H1 (cell line): ENCODE measurements around the gene CTNNA3. TPM values are rescaled to one million over a fixed set of nuclear protein-coding genes. Genes with fewer than 3 reads are reported as not detected.

Source experiments
- BCL11A ChIP-seq, 2 experiments: IDR thresholded peaks; one replicate each; pipeline ENCODE4 v1.6.1; 2011; ENCODE audit warnings: low read depth in 2 of 2, low read length in 2 of 2, mild to moderate bottlenecking in 2 of 2
- CHD7 ChIP-seq: fragments of 300-600 bp; sonication (generic); IDR thresholded peaks from 2 replicates; pipeline ENCODE4 v1.7.1; 2012; ENCODE audit warnings: low read length, moderate library complexity, mild to moderate bottlenecking, inconsistent platforms; ENCODE audit not compliant: insufficient replicate concordance
- CREB1 ChIP-seq: IDR thresholded peaks from 2 replicates; pipeline ENCODE4 v1.6.1; 2012; ENCODE audit warnings: inconsistent platforms
- FOSL1 ChIP-seq: IDR thresholded peaks from 2 replicates; pipeline ENCODE4 v1.6.1; 2011; ENCODE audit warnings: mild to moderate bottlenecking, low read depth, low read length, moderate library complexity; ENCODE audit not compliant: insufficient read depth
- NANOG ChIP-seq: IDR thresholded peaks from 2 replicates; pipeline ENCODE4 v1.6.1; 2011; ENCODE audit warnings: low read length, low read depth, mild to moderate bottlenecking, inconsistent platforms; ENCODE audit not compliant: insufficient read depth, poor library complexity, severe bottlenecking
- POU5F1 ChIP-seq: IDR thresholded peaks from 2 replicates; pipeline ENCODE4 v1.6.1; 2011; ENCODE audit warnings: low read depth, mild to moderate bottlenecking, low read length, moderate library complexity
- RNF2 ChIP-seq: fragments of 200-900, 300-1000 bp; sonication (generic); IDR thresholded peaks from 2 replicates; pipeline ENCODE4 v1.7.1; 2016; ENCODE audit warnings: borderline replicate concordance, low read depth, mild to moderate bottlenecking, antibody characterized with exemption, low read length; ENCODE audit not compliant: poor library complexity, severe bottlenecking; ENCODE audit errors: missing control alignments
- SP2 ChIP-seq: IDR thresholded peaks from 2 replicates; pipeline ENCODE4 v1.6.1; 2012; ENCODE audit warnings: mild to moderate bottlenecking, low read length, inconsistent platforms
- SRF ChIP-seq: IDR thresholded peaks from 2 replicates; pipeline ENCODE4 v1.6.1; 2011; ENCODE audit warnings: mild to moderate bottlenecking, low read depth, low read length, moderate library complexity
- TAF1 ChIP-seq: IDR thresholded peaks from 2 replicates; pipeline ENCODE4 v1.6.1; 2011; ENCODE audit warnings: mild to moderate bottlenecking, low read depth, low read length
- polyA plus RNA-seq, 7 experiments: library from polyadenylated mRNA; depleted of rRNA in 3 of 7; stranded (reverse) in 5 of 7; unstranded in 2 of 7; fragments of >200 nt in 5 of 7; fragments of 200-250 nt in 2 of 7; gene quantifications; 1 replicate in 5 of 7; 2 replicates in 1 of 7; 4 replicates in 1 of 7; pipeline versions ENCODE4 v1.2.1 to v1.2.3, GENCODE V29; 2011 to 2013; ENCODE audit warnings: missing spikeins in 2 of 7, mixed read lengths in 2 of 7
- total RNA-seq: library from RNA; stranded (reverse); fragmentation: NEBNext Ultra II Directional; extraction: Animal tissue kit (Norgen Biotek cat#: 25700); gene quantifications from 2 replicates; pipeline ENCODE4 v1.2.1, GENCODE V29; 2021

The CTNNA3 gene
- total and polyA plus RNA-seq, 2 of the 8 experiments (the other 6 are each of a cell fraction or from before 2014, with no cell fraction given): 1.3 to 1.5 TPM

DNA sequence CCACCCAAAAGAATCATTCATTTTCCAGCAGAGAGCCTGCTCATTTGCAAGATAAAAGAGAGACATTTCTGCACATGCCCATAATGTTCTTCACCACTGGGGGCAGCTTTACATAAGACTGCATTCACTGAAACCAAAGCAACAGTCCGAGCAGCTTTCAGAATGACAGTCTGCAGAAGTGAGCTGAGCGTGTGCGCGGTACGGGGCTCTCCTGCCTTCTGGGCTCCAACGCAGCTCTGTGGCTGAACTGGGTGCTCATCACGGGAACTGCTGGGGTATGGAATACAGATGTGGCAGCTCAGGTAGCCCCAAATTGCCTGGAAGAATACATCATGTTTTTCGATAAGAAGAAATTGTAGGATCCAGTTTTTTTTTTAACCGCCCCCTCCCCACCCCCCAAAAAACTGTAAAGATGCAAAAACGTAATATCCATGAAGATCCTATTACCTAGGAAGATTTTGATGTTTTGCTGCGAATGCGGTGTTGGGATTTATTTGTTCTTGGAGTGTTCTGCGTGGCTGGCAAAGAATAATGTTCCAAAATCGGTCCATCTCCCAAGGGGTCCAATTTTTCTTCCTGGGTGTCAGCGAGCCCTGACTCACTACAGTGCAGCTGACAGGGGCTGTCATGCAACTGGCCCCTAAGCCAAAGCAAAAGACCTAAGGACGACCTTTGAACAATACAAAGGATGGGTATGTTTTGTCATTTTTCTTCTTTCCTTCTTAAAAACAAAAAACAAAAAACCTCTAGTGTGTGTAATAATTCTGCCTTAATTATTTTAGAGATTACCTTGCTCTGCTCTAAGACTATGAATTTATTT is 769.9 kb downstream of the CTNNA3 start, which contains the start of gene LRRTM3 (continued):
- TF ChIP-seq CHD7 (peak; percentile 23), NANOG (peak; percentile 82), SP2 (no peak), BCL11A (IDR thresholded peaks at IDR 0.05; ENCODE audit: low read depth in 2 of 2, low read length in 2 of 2) (peak in 1 of 2 experiments; percentile 57), FOSL1 (no peak), RNF2 (no peak), SRF (no peak), POU5F1 (peak; percentile 95), CREB1 (no peak), TAF1 (0 out of 2 replicates have a peak, but pooled peaks have one; percentile 51)
